Ishikawa (cell line): ENCODE data around the gene DENND5B.

ENCODE experiments used
- CEBPB ChIP-seq: IDR thresholded peaks from 2 replicates; pipeline ENCODE4 v1.6.1; 2012
- CREB1 ChIP-seq: IDR thresholded peaks from 2 replicates; pipeline ENCODE4 v1.6.1; 2012; ENCODE audit warnings: low read depth
- EGR1 ChIP-seq: IDR thresholded peaks from 2 replicates; pipeline ENCODE4 v1.6.1; 2012
- EP300 ChIP-seq: IDR thresholded peaks from 2 replicates; pipeline ENCODE4 v1.6.1; 2012; ENCODE audit warnings: borderline replicate concordance
- FOXM1 ChIP-seq: IDR thresholded peaks from 2 replicates; pipeline ENCODE4 v1.6.1; 2012; ENCODE audit warnings: low read depth, borderline replicate concordance
- NFIC ChIP-seq: IDR thresholded peaks from 2 replicates; pipeline ENCODE4 v1.6.1; 2012
- RAD21 ChIP-seq: IDR thresholded peaks from 2 replicates; pipeline ENCODE4 v1.6.1; 2012; ENCODE audit warnings: low read depth
- REST ChIP-seq: IDR thresholded peaks from 2 replicates; pipeline ENCODE4 v1.6.1; 2012; ENCODE audit warnings: low read depth, mild to moderate bottlenecking
- TAF1 ChIP-seq: IDR thresholded peaks from 2 replicates; pipeline ENCODE4 v1.6.1; 2012; ENCODE audit warnings: low read depth, mild to moderate bottlenecking
- TCF12 ChIP-seq: IDR thresholded peaks from 2 replicates; pipeline ENCODE4 v1.6.1; 2012; ENCODE audit warnings: low read depth
- TEAD4 ChIP-seq: IDR thresholded peaks from 2 replicates; pipeline ENCODE4 v1.6.1; 2012
- USF1 ChIP-seq: IDR thresholded peaks from 2 replicates; pipeline ENCODE4 v1.6.1; 2012
- YY1 ChIP-seq: IDR thresholded peaks from 2 replicates; pipeline ENCODE4 v1.6.1; 2012; ENCODE audit warnings: low read depth
- ZBTB7A ChIP-seq: IDR thresholded peaks from 2 replicates; pipeline ENCODE4 v1.6.1; 2012; ENCODE audit warnings: low read depth
- TF ChIP-seq, protein P1 (sequence below): IDR thresholded peaks from 2 replicates; pipeline ENCODE4 v1.6.1; 2012

Gene DENND5B

DNA sequence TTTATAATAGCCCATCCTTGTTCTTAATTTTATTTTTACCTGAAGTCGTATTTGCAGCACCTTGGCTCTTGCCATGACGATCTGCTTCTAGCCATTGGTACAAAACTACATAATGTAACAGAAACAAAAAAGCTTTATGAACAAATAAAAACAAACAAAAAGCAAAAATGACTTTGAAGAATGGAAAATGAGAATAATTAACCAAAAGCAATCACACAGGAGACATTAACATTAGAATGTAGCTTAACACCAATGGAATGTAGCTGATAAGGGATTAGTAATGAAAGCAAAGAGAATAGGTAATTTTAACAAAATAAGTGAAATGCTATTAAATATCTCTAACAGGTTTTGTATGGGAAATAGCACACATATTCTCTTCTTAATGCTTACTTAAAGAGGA, 91.4 kb downstream of the DENND5B start:
- TF ChIP-seq YY1 (no peak), TEAD4 (no peak), RAD21 (no peak), CREB1 (no peak), REST (no peak), NFIC (no peak), CEBPB (no peak), USF1 (no peak), TCF12 (no peak), EGR1 (no peak), EP300 (no peak), ZBTB7A (no peak), TAF1 (no peak), FOXM1 (no peak)
- TF ChIP-seq, protein P1, sequence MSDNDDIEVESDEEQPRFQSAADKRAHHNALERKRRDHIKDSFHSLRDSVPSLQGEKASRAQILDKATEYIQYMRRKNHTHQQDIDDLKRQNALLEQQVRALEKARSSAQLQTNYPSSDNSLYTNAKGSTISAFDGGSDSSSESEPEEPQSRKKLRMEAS: no peak

DNA sequence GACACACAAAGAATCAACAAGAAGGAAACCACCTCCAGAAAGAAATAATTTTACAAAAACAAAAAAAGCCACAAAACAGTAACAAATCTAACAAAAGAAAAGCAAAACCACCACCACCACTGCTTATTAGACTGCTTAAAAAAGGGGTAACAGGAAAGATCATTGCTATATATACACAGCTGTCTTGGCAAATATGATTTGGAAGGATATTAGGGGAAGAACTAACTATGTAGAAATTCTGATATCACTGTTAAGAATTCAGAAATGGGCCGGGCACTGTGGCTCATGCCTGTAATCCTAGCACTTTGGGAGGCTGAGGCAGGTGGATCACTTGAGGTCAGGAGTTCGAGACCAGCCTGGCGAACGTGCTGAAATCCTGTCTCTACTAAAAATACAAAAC, 92.5 kb downstream of the DENND5B start:
- TF ChIP-seq, protein P1: no peak
- no peak for TF ChIP-seq NFIC
- TF ChIP-seq FOXM1: no peak
- TF ChIP-seq TAF1: no peak
- TF ChIP-seq ZBTB7A: no peak
- TF ChIP-seq USF1: no peak
- no peak for TF ChIP-seq CREB1
- TF ChIP-seq EGR1: no peak
- TF ChIP-seq TEAD4: no peak
- no peak for TF ChIP-seq TCF12

GRCh38 chr12:31496257-31496656, 94.7 kb downstream of the DENND5B start:
- TF ChIP-seq YY1: no peak
- no peak for TF ChIP-seq ZBTB7A
- TF ChIP-seq EP300: no peak
- TF ChIP-seq FOXM1: no peak
- TF ChIP-seq USF1: no peak
- TF ChIP-seq, protein P1: no peak
- no peak for TF ChIP-seq TEAD4
- TF ChIP-seq TCF12: no peak
- no peak for TF ChIP-seq REST
- no peak for TF ChIP-seq TAF1
- TF ChIP-seq RAD21: no peak
- TF ChIP-seq EGR1: no peak
- TF ChIP-seq NFIC: no peak
- no peak for TF ChIP-seq CEBPB
- no peak for TF ChIP-seq CREB1

DNA sequence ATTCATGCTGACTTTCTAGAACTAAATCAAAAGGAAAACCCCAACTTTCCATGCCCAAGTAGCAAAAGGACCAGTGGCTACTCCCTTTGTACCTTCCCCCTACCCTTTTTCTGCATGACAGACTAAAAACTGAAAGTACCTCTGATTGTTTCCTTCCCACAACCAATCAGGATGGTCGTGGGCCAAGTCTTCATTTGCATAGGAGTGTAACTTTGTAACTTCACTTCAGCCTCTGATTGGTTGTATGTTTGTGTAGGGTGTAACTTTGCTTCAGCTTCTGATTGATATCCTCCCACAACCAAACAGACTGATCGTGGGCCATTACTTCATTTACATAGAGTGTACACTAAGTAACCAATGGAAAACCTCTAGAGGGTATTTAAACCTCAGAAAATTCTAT, 96.5 kb downstream of the DENND5B start:
- TF ChIP-seq FOXM1 (no peak), CEBPB (no peak), TAF1 (no peak), RAD21 (no peak), TCF12 (no peak), USF1 (no peak)
- TF ChIP-seq, protein P1: no peak
